Lower leg skin (tissue), 4 donors: ENCODE data around the gene ARHGAP9. TPM values are rescaled to one million over a fixed set of nuclear protein-coding genes. Genes with fewer than 3 reads are reported as not detected.

Source experiments
- DNase-seq, 2 donors: peaks; one replicate each; pipeline ENCODE4 v3.0.0-alpha.2; 2019; ENCODE audit warnings: low spot score in 2 of 2
- H3K4me3 ChIP-seq: fragments of 200-600 bp; sonication (generic); 2 replicates; pipeline ENCODE4 v1.5.1; 2017; ENCODE audit warnings: mild to moderate bottlenecking, low read depth; ENCODE audit not compliant: poor library complexity, severe bottlenecking
- POLR2A ChIP-seq, 2 donors: fragments of 450-650 bp; IDR thresholded peaks; one replicate each; pipeline ENCODE4 v1.6.1; 2016 to 2017; ENCODE audit warnings: antibody characterized with exemption in 2 of 2, mild to moderate bottlenecking in 1 of 2, moderate library complexity in 1 of 2
- WGBS, 2 donors: methylation state at CpG; one replicate each; pipeline ENCODE4 v1.1.5; 2018; 5-methylcytosine and 5-hydroxymethylcytosine counted together
- intact Hi-C: fragments of 100-400 bp; cut with DNase I; formaldehyde crosslinking; loops from one replicate; pipeline ENCODE4 v1.15.0; 2023; ENCODE audit warnings: low total_unique reads
- total RNA-seq, 4 donors: library from RNA; depleted of rRNA; stranded (reverse); fragments of >200 nt; gene quantifications; one replicate each; pipeline ENCODE4 v1.1.0, GENCODE V29; 2016
- TF ChIP-seq, protein P1 (sequence below), 3 donors: fragments of 450-650 bp; IDR thresholded peaks; one replicate each; pipeline ENCODE4 v1.5.1; 2016; ENCODE audit warnings: antibody characterized with exemption in 3 of 3, mild to moderate bottlenecking in 3 of 3, moderate library complexity in 2 of 3

The ARHGAP9 gene
- total RNA-seq, 4 donors from 2014 or later = 2.3 to 6.6 (median 3.1) TPM

DNA sequence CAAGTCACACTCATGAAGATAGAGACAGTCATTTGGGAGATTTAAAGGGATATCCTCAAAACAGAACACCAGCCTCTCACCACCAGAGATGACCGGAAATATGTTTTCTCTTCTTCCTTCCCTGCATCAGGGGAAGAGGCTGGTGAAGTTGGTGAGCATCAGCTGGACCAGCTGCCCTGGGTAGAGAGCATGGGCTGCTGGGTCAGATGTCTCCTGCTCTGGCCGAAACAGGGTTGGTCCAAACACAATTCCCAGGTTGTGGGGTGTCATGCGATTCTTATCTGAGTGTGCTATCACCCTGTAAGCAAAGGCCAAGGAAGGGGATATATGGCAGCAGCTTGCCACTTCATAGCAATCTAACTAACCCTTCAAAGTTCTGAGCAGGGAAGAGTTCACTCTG, 7.3 kb downstream of the ARHGAP9 start:
- TF ChIP-seq POLR2A (IDR thresholded peaks at IDR 0.05) = no peak
- TF ChIP-seq, protein P1, sequence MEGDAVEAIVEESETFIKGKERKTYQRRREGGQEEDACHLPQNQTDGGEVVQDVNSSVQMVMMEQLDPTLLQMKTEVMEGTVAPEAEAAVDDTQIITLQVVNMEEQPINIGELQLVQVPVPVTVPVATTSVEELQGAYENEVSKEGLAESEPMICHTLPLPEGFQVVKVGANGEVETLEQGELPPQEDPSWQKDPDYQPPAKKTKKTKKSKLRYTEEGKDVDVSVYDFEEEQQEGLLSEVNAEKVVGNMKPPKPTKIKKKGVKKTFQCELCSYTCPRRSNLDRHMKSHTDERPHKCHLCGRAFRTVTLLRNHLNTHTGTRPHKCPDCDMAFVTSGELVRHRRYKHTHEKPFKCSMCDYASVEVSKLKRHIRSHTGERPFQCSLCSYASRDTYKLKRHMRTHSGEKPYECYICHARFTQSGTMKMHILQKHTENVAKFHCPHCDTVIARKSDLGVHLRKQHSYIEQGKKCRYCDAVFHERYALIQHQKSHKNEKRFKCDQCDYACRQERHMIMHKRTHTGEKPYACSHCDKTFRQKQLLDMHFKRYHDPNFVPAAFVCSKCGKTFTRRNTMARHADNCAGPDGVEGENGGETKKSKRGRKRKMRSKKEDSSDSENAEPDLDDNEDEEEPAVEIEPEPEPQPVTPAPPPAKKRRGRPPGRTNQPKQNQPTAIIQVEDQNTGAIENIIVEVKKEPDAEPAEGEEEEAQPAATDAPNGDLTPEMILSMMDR (IDR thresholded peaks at IDR 0.05) = no peak
- H3K4me3 ChIP-seq = no peak overlapping the region
- intact Hi-C loops = no loop called here
- WGBS, 2 donors = 84 to 92% methylated on average over 3 of the region's 3 CpGs
- DNase-seq = no peak

DNA sequence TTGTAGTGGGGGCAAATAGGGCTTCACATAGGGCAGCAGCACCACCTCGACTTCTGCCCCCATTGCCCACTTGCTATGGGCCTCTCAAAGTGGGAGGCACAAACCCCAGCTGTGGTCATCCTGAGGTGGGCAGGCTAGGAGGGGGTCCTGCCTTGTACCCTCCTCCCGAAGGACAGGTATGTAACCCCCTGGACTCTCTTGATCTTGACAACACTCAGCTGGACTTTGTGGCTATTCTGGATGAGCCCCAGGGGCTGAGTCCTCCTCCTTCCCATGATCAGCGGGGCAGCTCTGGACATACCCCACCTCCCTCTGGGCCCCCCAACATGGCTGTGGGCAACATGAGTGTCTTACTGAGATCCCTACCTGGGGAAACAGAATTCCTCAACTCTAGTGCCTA, 8.0 kb downstream of the ARHGAP9 start:
- TF ChIP-seq POLR2A (IDR thresholded peaks at IDR 0.05) = no peak
- TF ChIP-seq, protein P1 (IDR thresholded peaks at IDR 0.05) = no peak
- DNase-seq = no peak
- intact Hi-C loops = no loop called here
- H3K4me3 ChIP-seq = no peak overlapping the region
- WGBS, 2 donors = 86 to 90% methylated on average over 3 of the region's 3 CpGs

DNA sequence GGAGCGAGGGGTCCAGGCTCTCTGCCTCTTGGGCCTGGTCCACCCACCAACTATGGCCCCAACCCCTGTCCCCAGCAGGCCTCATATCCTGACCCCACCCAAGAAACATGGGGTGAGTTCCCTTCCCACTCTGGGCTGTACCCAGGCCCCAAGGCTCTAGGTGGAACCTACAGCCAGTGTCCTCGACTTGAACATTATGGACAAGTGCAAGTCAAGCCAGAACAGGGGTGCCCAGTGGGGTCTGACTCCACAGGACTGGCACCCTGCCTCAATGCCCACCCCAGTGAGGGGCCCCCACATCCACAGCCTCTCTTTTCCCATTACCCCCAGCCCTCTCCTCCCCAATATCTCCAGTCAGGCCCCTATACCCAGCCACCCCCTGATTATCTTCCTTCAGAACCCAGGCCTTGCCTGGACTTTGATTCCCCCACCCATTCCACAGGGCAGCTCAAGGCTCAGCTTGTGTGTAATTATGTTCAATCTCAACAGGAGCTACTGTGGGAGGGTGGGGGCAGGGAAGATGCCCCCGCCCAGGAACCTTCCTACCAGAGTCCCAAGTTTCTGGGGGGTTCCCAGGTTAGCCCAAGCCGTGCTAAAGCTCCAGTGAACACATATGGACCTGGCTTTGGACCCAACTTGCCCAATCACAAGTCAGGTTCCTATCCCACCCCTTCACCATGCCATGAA, 8.6 kb downstream of the ARHGAP9 start:
- TF ChIP-seq, protein P1 (IDR thresholded peaks at IDR 0.05) = no peak
- TF ChIP-seq POLR2A (IDR thresholded peaks at IDR 0.05) = no peak
- H3K4me3 ChIP-seq = no peak overlapping the region
- intact Hi-C loops = no loop called here
- no peak for DNase-seq
- WGBS, 2 donors = 91 to 93% methylated on average over 4 of the region's 4 CpGs

DNA sequence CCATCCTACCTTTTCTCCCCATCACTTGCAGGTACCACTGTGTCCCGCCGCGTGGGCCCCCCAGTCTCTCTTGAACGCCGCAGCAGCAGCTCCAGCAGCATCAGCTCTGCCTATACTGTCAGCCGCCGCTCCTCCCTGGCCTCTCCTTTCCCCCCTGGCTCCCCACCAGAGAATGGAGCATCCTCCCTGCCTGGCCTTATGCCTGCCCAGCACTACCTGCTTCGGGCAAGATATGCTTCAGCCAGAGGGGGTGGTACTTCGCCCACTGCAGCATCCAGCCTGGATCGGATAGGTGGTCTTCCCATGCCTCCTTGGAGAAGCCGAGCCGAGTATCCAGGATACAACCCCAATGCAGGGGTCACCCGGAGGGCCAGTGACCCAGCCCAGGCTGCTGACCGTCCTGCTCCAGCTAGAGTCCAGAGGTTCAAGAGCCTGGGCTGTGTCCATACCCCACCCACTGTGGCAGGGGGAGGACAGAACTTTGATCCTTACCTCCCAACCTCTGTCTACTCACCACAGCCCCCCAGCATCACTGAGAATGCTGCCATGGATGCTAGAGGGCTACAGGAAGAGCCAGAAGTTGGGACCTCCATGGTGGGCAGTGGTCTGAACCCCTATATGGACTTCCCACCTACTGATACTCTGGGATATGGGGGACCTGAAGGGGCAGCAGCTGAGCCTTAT, 9.2 kb downstream of the ARHGAP9 start:
- H3K4me3 ChIP-seq = no peak overlapping the region
- intact Hi-C loops = no loop called here
- 94 to 95% methylated on average over 12 to 14 of the region's 14 CpGs for WGBS, 2 donors
- no peak for DNase-seq
- TF ChIP-seq POLR2A (IDR thresholded peaks at IDR 0.05) = no peak
- TF ChIP-seq, protein P1 (IDR thresholded peaks at IDR 0.05) = no peak

DNA sequence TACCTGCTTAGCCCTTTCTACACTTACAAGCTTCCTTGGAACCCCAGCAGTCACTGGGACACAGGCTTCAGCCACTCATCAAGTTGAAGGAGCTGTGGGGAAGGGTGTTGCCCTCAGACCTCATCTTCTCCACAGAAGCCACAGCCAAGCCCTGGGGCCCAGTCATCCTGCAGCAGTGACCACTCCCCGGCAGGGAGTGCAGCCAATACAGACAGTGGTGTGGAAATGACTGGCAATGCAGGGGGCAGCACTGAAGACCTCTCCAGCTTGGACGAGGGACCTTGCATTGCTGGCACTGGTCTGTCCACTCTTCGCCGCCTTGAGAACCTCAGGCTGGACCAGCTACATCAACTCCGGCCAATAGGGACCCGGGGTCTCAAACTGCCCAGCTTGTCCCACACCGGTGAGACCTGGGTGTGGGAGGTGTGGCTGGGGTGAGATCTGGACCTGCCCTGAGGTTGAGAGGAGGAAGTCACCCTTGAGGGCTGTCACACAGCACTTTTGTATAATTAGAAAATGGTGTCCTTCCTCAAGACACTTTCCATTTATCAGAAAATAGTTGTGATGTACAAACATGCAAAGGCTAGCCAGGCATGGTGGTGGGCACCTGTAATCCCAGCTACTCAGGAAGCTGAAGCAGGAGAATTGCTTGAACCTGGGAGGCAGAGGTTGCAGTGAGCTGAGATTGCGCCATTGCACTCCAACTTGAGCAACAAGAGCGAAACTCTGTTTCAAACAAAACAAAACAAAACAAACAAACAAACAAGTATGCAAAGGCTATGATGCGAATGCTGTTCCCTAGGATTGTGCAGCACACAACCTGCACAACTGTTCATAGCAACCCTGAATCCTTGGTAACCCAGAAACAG, 10.1 kb downstream of the ARHGAP9 start:
- no peak for TF ChIP-seq POLR2A (IDR thresholded peaks at IDR 0.05)
- TF ChIP-seq, protein P1 (IDR thresholded peaks at IDR 0.05) = no peak
- WGBS, 2 donors = 87 to 89% methylated on average over 10 of the region's 10 CpGs
- intact Hi-C loops = loop anchor here (10.0 kb wide), 1 partner anchor 155 kb away; no protein-coding TSS in a partner anchor
- no peak overlapping the region for H3K4me3 ChIP-seq
- no peak for DNase-seq
